Cardiac muscle cell (in vitro differentiated cells and primary cell): ENCODE data around the gene PLXNB1. TPM values are rescaled to one million over a fixed set of nuclear protein-coding genes. Genes with fewer than 3 reads are reported as not detected.

Experiments
- DNase-seq, 2 donors: peaks; one replicate each; pipeline versions ENCODE4 v3.0.0 to v3.0.0-alpha.2; 2010 to 2017; ENCODE audit warnings: low read depth in 1 of 2, low spot score in 1 of 2
- H3K27ac ChIP-seq: fragments of 200-600 bp; sonication (generic); 2 replicates; pipeline ENCODE4 v1.5.1; 2016
- H3K27me3 ChIP-seq: fragments of 200-600 bp; sonication (generic); 2 replicates; pipeline ENCODE4 v1.6.0; 2016; ENCODE audit warnings: control low read depth
- H3K36me3 ChIP-seq: fragments of 200-600 bp; sonication (generic); 2 replicates; pipeline ENCODE4 v1.5.1; 2016; ENCODE audit warnings: control low read depth
- H3K4me1 ChIP-seq: fragments of 200-600 bp; sonication (generic); 2 replicates; pipeline ENCODE4 v1.8.1; 2017; ENCODE audit warnings: low read depth, mild to moderate bottlenecking, mixed run types
- H3K4me3 ChIP-seq: fragments of 200-600 bp; sonication (generic); 2 replicates; pipeline ENCODE4 v1.5.1; 2016; ENCODE audit warnings: mild to moderate bottlenecking
- H3K9me3 ChIP-seq: fragments of 200-600 bp; sonication (generic); 2 replicates; pipeline ENCODE4 v1.5.1; 2017; ENCODE audit warnings: low read depth, mild to moderate bottlenecking, control low read depth
- CTCF ChIP-seq: IDR thresholded peaks from 2 replicates; pipeline ENCODE4 v1.5.1; 2012; ENCODE audit warnings: low read depth, mild to moderate bottlenecking, low read length
- polyA plus RNA-seq: library from polyadenylated mRNA; unstranded; fragments of >200 nt; fragmentation: Nextera tagmentation; extraction: Ambion mirVana; gene quantifications from 2 replicates; pipeline ENCODE4 v1.2.1, GENCODE V29; 2016
- total RNA-seq: library from RNA; depleted of rRNA; stranded (reverse); fragments of >200 nt; gene quantifications from 2 replicates; pipeline ENCODE4 v1.2.3, GENCODE V29; 2016

PLXNB1 gene
- total and polyA plus RNA-seq, 2 experiments from 2014 or later = 23.9 to 47.1 TPM

- no peak for TF ChIP-seq CTCF
- no peak for DNase-seq
- Histone ChIP-seq H3K4me3 (no peak overlapping the region), H3K27me3 (no peaks in the 10 kb centered on the region), H3K36me3 (no peaks in the 10 kb centered on the region), H3K4me1 (peaks cover 27% of the 10 kb centered on the region), H3K9me3 (no peaks in the 10 kb centered on the region), H3K27ac (no peak overlapping the region)
Observed at GRCh38 chr3:48470286-48470685, 40.4 kb upstream of the PLXNB1 start.

GRCh38 chr3:48469046-48469915, 39.4 kb upstream of the PLXNB1 start:
- H3K27ac ChIP-seq = no peak overlapping the region
- H3K4me1 ChIP-seq = peaks cover 25% of the 10 kb centered on the region
- no peak overlapping the region for H3K4me3 ChIP-seq

GRCh38 chr3:48468329-48468731, 38.4 kb upstream of the PLXNB1 start:
- no peak overlapping the region for H3K4me3 ChIP-seq
- H3K27ac ChIP-seq = no peak overlapping the region
- H3K9me3 ChIP-seq = no peaks in the 10 kb centered on the region
- peaks cover 21% of the 10 kb centered on the region for H3K4me1 ChIP-seq
- no peaks in the 10 kb centered on the region for H3K27me3 ChIP-seq
- no peaks in the 10 kb centered on the region for H3K36me3 ChIP-seq
- no peak for DNase-seq
- TF ChIP-seq CTCF = no peak

More at GRCh38 chr3:48469046-48469915, 39.4 kb upstream of the PLXNB1 start:
- no peaks in the 10 kb centered on the region for H3K27me3 ChIP-seq
- no peak for TF ChIP-seq CTCF
- no peaks in the 10 kb centered on the region for H3K9me3 ChIP-seq
- no peaks in the 10 kb centered on the region for H3K36me3 ChIP-seq
- DNase-seq = no peak

GRCh38 chr3:48467473-48468267, 37.8 kb upstream of the PLXNB1 start:
- Histone ChIP-seq H3K4me3 (no peak overlapping the region), H3K27ac (peak overlapping the region; percentile 93), H3K4me1 (peaks cover 15% of the 10 kb centered on the region), H3K27me3 (no peaks in the 10 kb centered on the region), H3K9me3 (no peaks in the 10 kb centered on the region), H3K36me3 (no peaks in the 10 kb centered on the region)
- no peak for TF ChIP-seq CTCF
- no peak for DNase-seq

GRCh38 chr3:48467110-48467454, 37.2 kb upstream of the PLXNB1 start:
- Histone ChIP-seq H3K27ac (peak overlapping the region; percentile 93), H3K27me3 (no peaks in the 10 kb centered on the region), H3K9me3 (no peaks in the 10 kb centered on the region), H3K36me3 (no peaks in the 10 kb centered on the region), H3K4me3 (no peak overlapping the region), H3K4me1 (peaks cover 9% of the 10 kb centered on the region)
- DNase-seq = no peak
- TF ChIP-seq CTCF = no peak
